ENCODE measurements around the gene NSD2. TPM values are rescaled to one million over a fixed set of nuclear protein-coding genes. Genes with fewer than 3 reads are reported as not detected.
"Not testable (repeated sequence)": the region's sequence is repeated elsewhere in the genome, so short reads cannot be mapped to it uniquely, and the experiment has no call there.

NSD2 gene
- total and polyA plus RNA-seq, 4 experiments from 2014 or later, result 1.1 to 57.4 (median 33.2) TPM

- H3K9me3 ChIP-seq (ENCODE audit: control insufficient read depth in 1 of 2, low read length in 2 of 2); H3K4me3 Mint-ChIP-seq; H3K4me1 ChIP-seq (ENCODE audit: insufficient read depth, low read length); CTCF ChIA-PET (ENCODE audit: partially characterized antibody); H3K27me3 Mint-ChIP-seq; intact Hi-C loops (cut with micrococcal nuclease); POLR2A ChIA-PET (ENCODE audit: partially characterized antibody); H3K4me1 Mint-ChIP-seq; H3K27ac Mint-ChIP-seq; DNase-seq; H3K4me3 ChIP-seq (ENCODE audit: low read length in 2 of 2); H3K27ac ChIP-seq (ENCODE audit: low read depth, low read length); H3K9me3 Mint-ChIP-seq; H3K27me3 ChIP-seq (ENCODE audit: insufficient read depth, low read length): not testable (repeated sequence)
- peaks cover 57% of the 10 kb centered on the region for H3K36me3 ChIP-seq (ENCODE audit: insufficient read depth, low read length)
- H3K36me3 Mint-ChIP-seq, result peaks cover 34 to 60% of the 10 kb centered on the region in 2 donors
Observed at GRCh38 chr4:1835836-1836235, 35.4 kb upstream of the NSD2 start.

DNA sequence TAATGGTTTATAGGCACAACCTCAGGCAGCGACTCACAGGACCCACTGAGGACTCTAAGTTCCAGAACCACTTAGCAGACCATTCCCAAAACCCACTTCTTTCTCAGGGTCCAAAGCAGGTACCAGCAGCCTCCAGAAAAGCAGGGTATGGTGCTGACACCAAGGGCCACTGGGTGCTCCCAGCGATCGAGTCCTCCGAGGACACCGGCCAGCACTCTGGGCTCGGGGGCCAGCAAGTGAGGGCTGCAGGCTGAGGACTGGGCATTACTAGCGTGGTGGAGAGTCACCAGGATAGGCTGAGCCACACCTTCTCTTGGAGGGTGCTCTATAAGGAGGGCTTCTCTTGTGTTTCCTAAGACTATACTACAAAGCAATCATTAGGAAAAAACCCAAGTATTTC is 34.5 kb upstream of the NSD2 start:
- peaks cover 0 to 1% (median 0%) of the 10 kb centered on the region in 8 donors for H3K9me3 Mint-ChIP-seq
- H3K27ac Mint-ChIP-seq, result no peak overlapping the region
- no peaks in the 10 kb centered on the region for H3K9me3 ChIP-seq (ENCODE audit: control insufficient read depth in 1 of 2, low read length in 2 of 2)
- H3K27me3 Mint-ChIP-seq, result no peaks in the 10 kb centered on the region
- no peaks in the 10 kb centered on the region for H3K4me1 ChIP-seq (ENCODE audit: insufficient read depth, low read length)
- H3K4me3 ChIP-seq (ENCODE audit: low read length in 2 of 2), result no peak overlapping the region
- intact Hi-C loops (cut with micrococcal nuclease), result no loop called here
- H3K36me3 Mint-ChIP-seq, result peaks cover 30 to 62% of the 10 kb centered on the region in 2 donors
- no peak overlapping the region for H3K27ac ChIP-seq (ENCODE audit: low read depth, low read length)
- H3K4me1 Mint-ChIP-seq, result peaks cover 0 to 6% (median 2%) of the 10 kb centered on the region in 4 donors
- DNase-seq, result no peak
- H3K36me3 ChIP-seq (ENCODE audit: insufficient read depth, low read length), result peaks cover 53% of the 10 kb centered on the region
- no peak overlapping the region for H3K4me3 Mint-ChIP-seq
- no peaks in the 10 kb centered on the region for H3K27me3 ChIP-seq (ENCODE audit: insufficient read depth, low read length)
- ChIA-PET POLR2A (ENCODE audit: partially characterized antibody) (no interaction called here), CTCF (ENCODE audit: partially characterized antibody) (no interaction called here)

GRCh38 chr4:1837069-1837468 is 34.1 kb upstream of the NSD2 start:
- intact Hi-C loops (cut with micrococcal nuclease), result no loop called here
- CTCF ChIA-PET (ENCODE audit: partially characterized antibody), result interaction anchor here (0.9 kb wide), 1 partner anchor 107 kb away, joined by 4 read pairs; no protein-coding TSS in a partner anchor
- no peak overlapping the region for H3K4me3 ChIP-seq (ENCODE audit: low read length in 2 of 2)
- no peak for DNase-seq
- no peak overlapping the region for H3K4me3 Mint-ChIP-seq
- H3K9me3 Mint-ChIP-seq, result peaks cover 0 to 1% (median 0%) of the 10 kb centered on the region in 8 donors
- H3K36me3 Mint-ChIP-seq, result peaks cover 27 to 60% of the 10 kb centered on the region in 2 donors
- no peaks in the 10 kb centered on the region for H3K27me3 Mint-ChIP-seq
- peaks cover 0 to 11% (median 2%) of the 10 kb centered on the region in 4 donors for H3K4me1 Mint-ChIP-seq
- H3K4me1 ChIP-seq (ENCODE audit: insufficient read depth, low read length), result no peaks in the 10 kb centered on the region
- peaks cover 48% of the 10 kb centered on the region for H3K36me3 ChIP-seq (ENCODE audit: insufficient read depth, low read length)
- no peak overlapping the region for H3K27ac Mint-ChIP-seq
- POLR2A ChIA-PET (ENCODE audit: partially characterized antibody), result no interaction called here
- no peaks in the 10 kb centered on the region for H3K27me3 ChIP-seq (ENCODE audit: insufficient read depth, low read length)
- no peak overlapping the region for H3K27ac ChIP-seq (ENCODE audit: low read depth, low read length)
- no peaks in the 10 kb centered on the region for H3K9me3 ChIP-seq (ENCODE audit: control insufficient read depth in 1 of 2, low read length in 2 of 2)

DNA sequence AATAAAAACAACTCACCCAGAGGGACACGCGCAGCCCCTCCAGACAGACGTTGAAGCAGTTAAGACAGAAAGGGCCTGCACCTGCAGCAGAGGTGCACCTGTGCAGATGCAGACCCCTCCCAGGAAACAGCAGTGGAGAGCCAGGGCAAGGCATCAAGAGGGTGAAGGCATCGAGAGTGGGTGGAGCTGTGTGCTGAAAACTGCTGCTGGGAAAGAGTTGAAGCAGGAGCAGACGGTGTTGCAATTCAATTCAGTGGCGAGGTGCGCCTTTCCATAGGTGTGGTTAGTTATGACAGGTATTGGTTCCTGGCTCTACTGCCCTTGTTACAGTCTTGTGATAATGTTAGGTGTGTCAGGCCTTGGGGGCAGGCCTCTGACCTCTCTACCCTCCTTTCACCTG is 31.9 kb upstream of the NSD2 start:
- POLR2A ChIA-PET (ENCODE audit: partially characterized antibody), result no interaction called here
- DNase-seq, result no peak
- H3K4me1 Mint-ChIP-seq, result peaks cover 1 to 22% (median 5%) of the 10 kb centered on the region in 4 donors
- H3K9me3 Mint-ChIP-seq, result no peaks in the 10 kb centered on the region
- peaks cover 20 to 73% of the 10 kb centered on the region in 2 donors for H3K36me3 Mint-ChIP-seq
- H3K27ac Mint-ChIP-seq, result peak overlapping the region in 2 of 7 donors; percentile 70 to 92
- H3K36me3 ChIP-seq (ENCODE audit: insufficient read depth, low read length), result peaks cover 42% of the 10 kb centered on the region
- no peak overlapping the region for H3K4me3 Mint-ChIP-seq
- no peaks in the 10 kb centered on the region for H3K27me3 Mint-ChIP-seq
- CTCF ChIA-PET (ENCODE audit: partially characterized antibody), result interaction anchor here (1.8 kb wide), 1 partner anchor 60 kb away, joined by 10 read pairs; no protein-coding TSS in a partner anchor
- no peaks in the 10 kb centered on the region for H3K27me3 ChIP-seq (ENCODE audit: insufficient read depth, low read length)
- no peaks in the 10 kb centered on the region for H3K4me1 ChIP-seq (ENCODE audit: insufficient read depth, low read length)
- H3K9me3 ChIP-seq (ENCODE audit: control insufficient read depth in 1 of 2, low read length in 2 of 2), result no peaks in the 10 kb centered on the region
- H3K4me3 ChIP-seq (ENCODE audit: low read length in 2 of 2), result no peak overlapping the region
- H3K27ac ChIP-seq (ENCODE audit: low read depth, low read length), result no peak overlapping the region
- intact Hi-C loops (cut with micrococcal nuclease), result no loop called here

GRCh38 chr4:1841201-1841886 is 29.8 kb upstream of the NSD2 start:
- Histone ChIP-seq H3K27me3 (ENCODE audit: insufficient read depth, low read length) (no peaks in the 10 kb centered on the region), H3K9me3 (ENCODE audit: control insufficient read depth in 1 of 2, low read length in 2 of 2) (no peaks in the 10 kb centered on the region), H3K36me3 (ENCODE audit: insufficient read depth, low read length) (peaks cover 30% of the 10 kb centered on the region), H3K4me1 (ENCODE audit: insufficient read depth, low read length) (no peaks in the 10 kb centered on the region), H3K27ac (ENCODE audit: low read depth, low read length) (no peak overlapping the region), H3K4me3 (ENCODE audit: low read length in 2 of 2) (no peak overlapping the region)
- DNase-seq, result no peak
- Mint-ChIP-seq H3K9me3 (no peaks in the 10 kb centered on the region), H3K4me3 (no peak overlapping the region), H3K4me1 (peaks cover 1 to 21% (median 4%) of the 10 kb centered on the region in 4 donors), H3K36me3 (peaks cover 15 to 61% of the 10 kb centered on the region in 2 donors), H3K27ac (no peak overlapping the region), H3K27me3 (no peaks in the 10 kb centered on the region)
- POLR2A ChIA-PET (ENCODE audit: partially characterized antibody), result no interaction called here
- CTCF ChIA-PET (ENCODE audit: partially characterized antibody), result interaction anchor here (1.2 kb wide), 1 partner anchor 58 kb away, joined by 3 read pairs; no protein-coding TSS in a partner anchor
- intact Hi-C loops (cut with micrococcal nuclease), result no loop called here

DNA sequence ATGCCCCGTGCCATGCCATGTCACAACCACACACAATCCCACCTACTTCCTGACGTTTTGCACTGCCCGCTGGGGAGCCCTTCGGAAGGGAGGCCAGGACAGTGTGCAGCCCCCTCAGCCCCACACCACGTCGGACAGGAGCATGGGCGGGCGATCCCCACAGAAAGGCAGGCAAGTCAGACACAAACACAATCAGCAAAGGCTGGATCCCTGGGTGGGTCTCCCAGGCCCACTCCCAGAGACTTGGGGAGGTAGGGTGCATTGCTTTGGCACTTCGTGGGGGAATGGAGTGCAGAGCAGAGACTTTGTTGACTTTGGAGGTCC is 29.3 kb upstream of the NSD2 start:
- no peak overlapping the region for H3K4me3 Mint-ChIP-seq
- H3K36me3 ChIP-seq (ENCODE audit: insufficient read depth, low read length), result peaks cover 29% of the 10 kb centered on the region
- ChIA-PET CTCF (ENCODE audit: partially characterized antibody) (interaction anchor here (1.2 kb wide), 1 partner anchor 57 kb away, joined by 3 read pairs; no protein-coding TSS in a partner anchor), POLR2A (ENCODE audit: partially characterized antibody) (no interaction called here)
- H3K4me1 Mint-ChIP-seq, result peaks cover 1 to 21% (median 4%) of the 10 kb centered on the region in 4 donors
- no peaks in the 10 kb centered on the region for H3K4me1 ChIP-seq (ENCODE audit: insufficient read depth, low read length)
- DNase-seq, result no peak
- H3K27me3 Mint-ChIP-seq, result no peaks in the 10 kb centered on the region
- intact Hi-C loops (cut with micrococcal nuclease), result no loop called here
- no peak overlapping the region for H3K4me3 ChIP-seq (ENCODE audit: low read length in 2 of 2)
- H3K27ac ChIP-seq (ENCODE audit: low read depth, low read length), result no peak overlapping the region
- H3K9me3 Mint-ChIP-seq, result no peaks in the 10 kb centered on the region
- peaks cover 18 to 61% of the 10 kb centered on the region in 2 donors for H3K36me3 Mint-ChIP-seq
- no peaks in the 10 kb centered on the region for H3K27me3 ChIP-seq (ENCODE audit: insufficient read depth, low read length)
- no peaks in the 10 kb centered on the region for H3K9me3 ChIP-seq (ENCODE audit: control insufficient read depth in 1 of 2, low read length in 2 of 2)
- no peak overlapping the region for H3K27ac Mint-ChIP-seq

- Mint-ChIP-seq H3K36me3 (peaks cover 19 to 63% of the 10 kb centered on the region in 2 donors), H3K27ac (peak overlapping the region in 3 of 7 donors; percentile 6 to 31 (median 18)), H3K4me3 (no peak overlapping the region), H3K4me1 (peaks cover 1 to 21% (median 3%) of the 10 kb centered on the region in 4 donors), H3K27me3 (no peaks in the 10 kb centered on the region), H3K9me3 (no peaks in the 10 kb centered on the region)
- ChIA-PET CTCF (ENCODE audit: partially characterized antibody) (interaction anchor here (1.3 kb wide), 1 partner anchor 57 kb away, joined by 5 read pairs; no protein-coding TSS in a partner anchor), POLR2A (ENCODE audit: partially characterized antibody) (no interaction called here)
- intact Hi-C loops (cut with micrococcal nuclease), result no loop called here
- Histone ChIP-seq H3K27ac (ENCODE audit: low read depth, low read length) (no peak overlapping the region), H3K27me3 (ENCODE audit: insufficient read depth, low read length) (no peaks in the 10 kb centered on the region), H3K4me1 (ENCODE audit: insufficient read depth, low read length) (no peaks in the 10 kb centered on the region), H3K36me3 (ENCODE audit: insufficient read depth, low read length) (peaks cover 30% of the 10 kb centered on the region), H3K9me3 (ENCODE audit: control insufficient read depth in 1 of 2, low read length in 2 of 2) (no peaks in the 10 kb centered on the region), H3K4me3 (ENCODE audit: low read length in 2 of 2) (no peak overlapping the region)
- DNase-seq, result no peak
Observed at GRCh38 chr4:1842339-1842895, 28.8 kb upstream of the NSD2 start.
